Brain pericyte (primary cell): Measurements from ENCODE around the gene RASSF5.
"Not testable (repeated sequence)": the region's sequence is repeated elsewhere in the genome, so short reads cannot be mapped to it uniquely, and the experiment has no call there.

Experiments used
- DNase-seq: peaks from one replicate; pipeline ENCODE4 v3.0.0-alpha.2; 2012; ENCODE audit warnings: low read depth, low spot score

The RASSF5 gene

DNA sequence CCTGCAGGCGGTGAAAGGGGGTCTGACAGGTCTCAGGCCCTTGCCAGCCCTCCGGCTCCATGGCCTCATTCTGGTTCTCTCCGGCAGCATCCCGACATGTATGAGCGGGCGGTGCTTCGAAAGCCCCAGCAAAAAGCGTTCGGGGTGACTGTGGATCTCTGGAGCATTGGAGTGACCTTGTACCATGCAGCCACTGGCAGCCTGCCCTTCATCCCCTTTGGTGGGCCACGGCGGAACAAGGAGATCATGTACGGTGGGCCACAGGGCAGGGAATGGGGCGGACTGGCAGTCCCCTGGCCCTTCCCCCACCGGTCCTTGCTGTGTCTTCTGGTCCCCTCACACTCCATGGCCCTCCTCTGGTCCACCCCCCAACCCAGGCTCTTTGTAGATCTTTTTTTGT, 30.7 kb upstream of the RASSF5 start:
- no peak for DNase-seq

GRCh38 chr1:206477110-206477509, 30.2 kb upstream of the RASSF5 start:
- no peak for DNase-seq

DNA sequence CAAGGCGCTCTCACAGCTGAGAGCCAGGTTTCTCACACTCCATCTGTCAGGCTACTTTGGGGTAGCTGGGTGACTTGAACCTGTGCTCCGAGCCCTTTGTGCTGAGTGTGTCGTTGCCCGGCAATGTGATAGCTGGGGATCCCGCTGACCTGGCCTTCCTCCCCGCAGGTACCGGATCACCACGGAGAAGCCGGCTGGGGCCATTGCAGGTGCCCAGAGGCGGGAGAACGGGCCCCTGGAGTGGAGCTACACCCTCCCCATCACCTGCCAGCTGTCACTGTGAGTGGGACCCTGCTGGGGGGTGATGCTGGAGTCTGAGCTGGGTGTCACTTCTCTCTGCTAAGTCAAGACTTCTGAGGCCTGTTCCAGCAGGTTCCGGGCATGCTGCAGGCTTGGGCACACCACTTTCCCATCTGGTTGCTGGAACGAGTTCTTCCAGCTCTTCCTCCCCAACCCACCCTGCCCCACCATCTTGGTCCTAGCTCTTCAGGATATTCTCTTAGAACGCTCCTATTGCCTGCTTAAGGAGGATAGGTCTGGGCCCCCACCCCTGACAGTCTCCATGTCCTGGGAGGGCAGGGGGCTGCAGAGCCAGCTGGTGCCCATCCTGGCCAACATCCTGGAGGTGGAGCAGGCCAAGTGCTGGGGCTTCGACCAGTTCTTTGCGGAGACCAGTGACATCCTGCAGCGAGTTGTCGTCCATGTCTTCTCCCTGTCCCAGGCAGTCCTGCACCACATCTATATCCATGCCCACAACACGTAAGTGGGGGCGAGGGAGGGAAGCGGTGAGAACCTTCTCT, 29.6 kb upstream of the RASSF5 start:
- no peak for DNase-seq

- DNase-seq: no peak
Measured at GRCh38 chr1:206478746-206479145, 28.6 kb upstream of the RASSF5 start.

DNA sequence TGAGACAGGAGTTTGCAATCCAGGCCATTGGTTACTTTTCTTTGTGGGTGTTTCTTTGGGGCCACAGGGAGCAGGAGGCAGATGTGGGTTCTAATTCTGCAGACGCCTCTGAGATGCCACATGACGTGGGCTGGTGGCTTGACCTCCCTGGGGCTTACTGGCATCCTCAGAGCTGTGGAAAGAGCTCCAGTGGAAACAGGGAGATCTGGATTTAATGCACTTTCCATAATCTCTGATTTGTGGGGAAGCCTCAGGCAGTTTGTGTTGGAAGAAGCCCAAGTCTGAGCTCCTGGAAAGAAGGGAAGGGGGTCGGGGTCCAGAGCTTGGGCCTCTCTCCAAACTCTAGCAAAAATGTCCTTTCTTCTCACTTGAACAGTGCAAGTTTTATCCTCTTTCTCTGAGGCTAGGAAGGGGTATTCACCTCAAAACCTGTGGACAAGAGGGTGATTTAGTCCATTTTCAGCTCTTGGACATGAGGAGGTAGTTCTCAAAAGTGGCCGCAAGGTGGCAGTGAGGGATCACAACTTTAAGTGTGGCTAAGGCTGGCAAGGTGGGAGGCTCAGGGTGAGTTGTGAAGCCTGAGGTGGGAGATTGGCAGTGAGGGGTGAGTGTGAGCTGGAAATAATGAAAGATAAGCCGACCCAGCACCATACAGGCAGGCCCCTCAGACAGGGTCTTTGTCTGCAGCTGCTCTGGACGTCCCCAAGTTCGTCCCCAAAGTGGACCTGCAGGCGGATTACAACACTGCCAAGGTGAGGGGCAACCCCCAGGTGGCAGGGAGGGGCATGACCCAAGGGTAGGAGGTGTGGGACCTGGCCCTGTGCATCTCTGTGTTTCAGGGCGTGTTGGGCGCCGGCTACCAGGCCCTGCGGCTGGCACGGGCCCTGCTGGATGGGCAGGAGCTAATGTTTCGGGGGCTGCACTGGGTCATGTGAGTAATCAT, 27.9 kb upstream of the RASSF5 start:
- no peak for DNase-seq

DNA sequence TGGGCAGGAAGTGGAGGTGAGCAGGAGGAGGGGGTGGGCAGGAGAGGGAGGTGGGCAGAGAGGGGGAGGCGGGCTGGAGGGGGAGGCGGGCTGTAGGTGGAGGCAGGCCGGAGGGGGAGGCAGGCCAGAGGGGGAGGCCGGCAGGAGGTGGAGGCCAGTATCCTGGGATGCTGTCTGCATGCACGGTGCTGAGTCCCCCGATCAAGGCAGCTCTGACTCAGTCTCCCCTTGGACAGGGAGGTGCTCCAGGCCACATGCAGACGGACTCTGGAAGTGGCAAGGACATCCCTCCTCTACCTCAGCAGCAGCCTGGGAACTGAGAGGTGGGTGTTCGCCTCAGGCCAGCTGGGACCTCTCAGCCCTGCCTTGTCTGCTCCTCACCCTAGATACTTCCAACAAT, 27.1 kb upstream of the RASSF5 start:
- no peak for DNase-seq

DNA sequence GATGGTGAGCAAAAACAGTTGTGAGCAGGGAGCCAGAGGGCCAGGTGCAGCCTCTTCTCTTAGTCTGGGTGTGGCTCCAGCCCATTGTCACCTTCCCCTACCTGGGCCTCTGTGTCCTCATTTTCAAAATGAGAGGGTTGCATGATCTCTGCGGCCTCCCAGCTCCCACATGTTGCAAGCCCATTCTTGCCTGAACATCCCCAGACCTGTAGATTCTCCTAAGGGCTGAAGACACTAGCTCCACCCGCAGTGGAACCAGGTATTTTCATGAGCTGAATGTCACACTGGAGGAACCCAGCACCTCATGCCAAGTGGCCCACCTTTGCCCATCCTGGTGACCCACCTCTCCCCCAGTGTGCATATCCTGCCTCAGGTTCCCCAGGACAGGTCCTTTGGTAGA, 24.7 kb upstream of the RASSF5 start:
- no peak for DNase-seq

GRCh38 chr1:206483864-206484263, 23.5 kb upstream of the RASSF5 start:
- not testable (repeated sequence) for DNase-seq

DNA sequence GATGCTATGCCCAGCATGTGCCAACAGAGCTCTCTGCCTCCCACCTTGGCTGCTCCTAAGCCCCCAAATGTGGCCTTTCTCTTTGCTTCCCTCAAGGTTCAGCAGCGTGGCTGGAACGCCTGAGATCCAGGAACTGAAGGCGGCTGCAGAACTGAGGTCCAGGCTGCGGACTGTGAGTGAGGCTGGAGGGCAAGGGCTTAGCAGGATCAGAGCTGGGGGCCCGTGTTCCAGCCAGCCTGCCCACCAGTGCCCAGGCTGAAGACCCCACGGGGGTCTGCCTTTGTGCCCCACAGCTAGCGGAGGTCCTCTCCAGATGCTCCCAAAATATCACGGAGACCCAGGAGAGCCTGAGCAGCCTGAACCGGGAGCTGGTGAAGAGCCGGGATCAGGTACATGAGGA, 22.4 kb upstream of the RASSF5 start:
- DNase-seq: no peak

DNA sequence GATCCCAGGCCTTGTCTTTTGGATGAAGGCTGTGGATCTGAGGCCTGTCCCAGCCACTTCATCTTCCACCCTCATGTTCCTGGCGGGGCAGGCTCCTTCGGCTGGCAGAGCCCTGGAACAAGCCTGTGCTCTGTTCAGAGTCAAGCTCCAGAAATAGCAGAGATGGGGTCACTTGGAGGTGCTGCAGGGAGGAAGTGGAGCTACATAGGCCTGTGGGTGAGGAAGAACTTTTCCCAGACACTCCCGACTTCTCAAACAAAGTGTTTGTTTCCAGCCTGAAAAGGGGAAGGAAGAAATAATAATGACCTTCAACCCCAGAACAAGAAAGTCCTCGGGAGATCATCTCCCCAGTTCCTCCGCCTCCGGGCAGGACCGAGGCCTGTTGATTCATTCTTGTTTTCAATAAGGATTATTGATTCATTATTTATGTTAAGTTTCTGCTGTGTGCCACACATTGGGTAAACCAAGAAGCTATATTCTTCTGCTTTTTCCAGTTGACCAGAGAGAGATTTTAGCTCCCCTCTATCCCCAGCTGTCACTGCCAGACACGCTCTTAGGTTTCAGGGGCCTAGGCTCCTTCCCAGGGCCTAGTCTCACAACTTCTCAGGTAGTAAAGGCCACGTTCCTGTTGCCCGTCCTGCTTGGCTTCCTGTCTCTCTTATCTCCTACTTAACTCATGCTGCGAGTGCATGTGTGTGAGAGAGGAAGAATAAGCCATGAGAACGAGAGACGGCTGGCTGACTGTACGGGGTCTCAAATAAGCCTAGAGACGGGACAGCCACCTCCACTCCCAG, 20.1 kb upstream of the RASSF5 start:
- DNase-seq: no peak

GRCh38 chr1:206487970-206488369, 19.4 kb upstream of the RASSF5 start:
- no peak for DNase-seq

GRCh38 chr1:206488466-206488865, 18.9 kb upstream of the RASSF5 start:
- DNase-seq: no peak

GRCh38 chr1:206489980-206490770, 17.2 kb upstream of the RASSF5 start:
- no peak for DNase-seq

DNA sequence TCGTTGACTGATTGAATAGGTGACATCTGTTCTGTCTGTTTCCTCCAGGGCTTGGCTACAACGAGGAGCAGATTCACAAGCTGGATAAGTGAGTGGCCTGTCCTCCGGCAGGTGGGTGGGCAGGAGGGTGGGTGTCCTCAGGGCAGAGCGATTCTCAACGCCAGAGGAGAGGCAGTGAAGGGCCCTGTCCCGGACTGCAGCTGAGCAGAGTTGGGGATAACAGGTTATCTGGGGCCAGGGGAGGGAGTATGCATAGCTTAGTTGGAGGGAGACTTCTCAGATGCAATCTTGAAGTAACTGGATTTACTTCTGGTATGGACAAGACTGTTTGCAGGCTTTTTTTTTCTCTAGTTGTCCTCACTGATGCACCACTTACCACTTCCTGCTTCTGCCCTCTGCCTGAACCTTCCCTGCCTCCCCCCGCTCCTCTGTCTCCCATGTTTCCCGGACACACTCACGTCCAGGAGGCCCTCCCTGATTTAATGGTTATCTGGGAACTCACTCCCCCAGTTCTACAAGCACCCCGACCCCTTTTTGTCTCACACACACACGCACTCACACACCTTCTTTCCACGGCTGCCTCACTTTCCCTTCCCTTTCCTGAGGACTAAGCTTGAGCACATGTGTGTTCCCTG, 16.4 kb upstream of the RASSF5 start:
- DNase-seq: no peak

DNA sequence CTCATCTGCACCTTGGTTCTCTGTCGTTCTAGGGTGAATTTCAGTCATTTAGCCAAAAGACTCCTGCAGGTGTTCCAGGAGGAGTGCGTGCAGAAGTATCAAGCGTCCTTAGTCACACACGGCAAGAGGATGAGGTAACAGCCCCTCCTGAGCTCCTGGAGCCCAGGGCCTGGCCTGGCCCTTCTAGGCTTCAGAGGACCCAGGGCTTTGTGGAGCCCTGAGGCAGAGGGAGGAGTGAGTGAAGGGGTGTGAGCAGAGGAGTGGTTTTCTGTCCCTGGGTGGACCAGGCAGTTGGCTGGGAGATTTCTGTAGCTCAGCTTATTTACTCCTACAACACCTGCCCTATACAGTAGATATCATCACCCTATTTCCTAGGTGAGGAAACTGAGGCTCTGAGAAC, 15.7 kb upstream of the RASSF5 start:
- DNase-seq: no peak

- DNase-seq: no peak
Measured at GRCh38 chr1:206492589-206492988, 14.7 kb upstream of the RASSF5 start.

- no peak for DNase-seq
Measured at GRCh38 chr1:206493279-206493678, 14.1 kb upstream of the RASSF5 start.

DNA sequence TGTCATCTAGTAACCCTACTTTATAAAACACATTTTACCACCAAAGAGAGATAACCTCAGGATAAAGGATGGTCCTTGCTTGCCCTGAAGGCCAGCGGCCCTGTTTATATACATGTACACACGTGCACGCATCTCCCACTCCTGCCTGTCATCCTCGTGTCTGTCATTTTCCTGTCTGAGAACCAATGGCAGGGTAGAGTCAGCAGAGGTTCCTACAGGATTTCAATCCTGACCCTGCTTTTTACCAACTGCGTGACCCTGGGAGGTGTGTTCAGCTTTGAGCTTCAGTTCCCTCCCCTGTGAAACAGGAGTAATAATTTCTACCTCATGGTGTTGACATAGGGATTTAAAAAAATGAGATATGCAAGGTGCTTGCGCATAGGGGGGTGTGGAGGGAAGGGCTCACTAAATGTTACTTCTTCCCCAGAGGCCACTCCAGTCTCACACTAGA, 12.3 kb upstream of the RASSF5 start:
- no peak for DNase-seq

DNA sequence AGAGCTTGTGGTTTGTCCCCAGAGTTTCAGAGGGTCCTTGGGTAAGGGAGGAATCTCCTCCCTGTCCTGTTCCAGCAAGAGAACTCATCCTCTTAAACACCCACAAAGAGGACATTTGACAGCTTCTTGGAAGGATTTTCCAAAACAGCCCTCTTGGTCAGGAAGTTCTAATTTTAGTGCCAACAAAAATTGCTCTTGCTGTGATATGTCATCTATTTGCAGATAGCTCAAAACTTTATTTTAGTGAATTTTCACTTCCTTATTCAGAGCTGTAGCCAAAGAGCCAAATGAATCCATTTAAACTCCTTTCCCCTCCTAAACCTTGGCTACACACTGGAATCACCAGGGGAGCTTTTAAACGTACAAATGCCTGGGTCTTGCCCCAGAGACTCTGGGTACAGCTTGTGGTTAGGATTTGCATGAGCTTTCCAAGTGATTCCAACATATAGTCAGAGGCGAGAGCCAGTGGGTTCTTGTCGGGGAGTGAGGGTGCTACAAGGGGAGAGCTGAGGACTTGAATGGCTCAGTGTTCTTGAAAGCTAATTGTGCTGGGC, 11.8 kb upstream of the RASSF5 start:
- no peak for DNase-seq

GRCh38 chr1:206496131-206496793, 11.1 kb upstream of the RASSF5 start:
- no peak for DNase-seq
